GM21619 (cell line): ENCODE data around the gene ISL1.

Experiments used
- ATAC-seq: cut with Tn5 transposase; IDR thresholded peaks from one replicate; pipeline ENCODE4 v1.9.1; 2021; ENCODE audit not compliant: unreplicated experiment

Gene ISL1

GRCh38 chr5:51383131-51384121 is at the start of gene ISL1:
Gene ISL1, plus strand, starts transcription at chr5:51383448. Its CDS starts 224 bp downstream, at chr5:51383672.
- ATAC-seq, result no peak

GRCh38 chr5:51336878-51337277 is 46.4 kb upstream of the ISL1 start:
- ATAC-seq, result no peak

- ATAC-seq, result no peak
Measured at GRCh38 chr5:51345106-51345505, 38.1 kb upstream of the ISL1 start.

GRCh38 chr5:51347157-51347556 is 36.1 kb upstream of the ISL1 start:
- no peak for ATAC-seq

- ATAC-seq, result no peak
Measured at GRCh38 chr5:51347704-51348103, 35.5 kb upstream of the ISL1 start.

GRCh38 chr5:51371052-51371451 is 12.2 kb upstream of the ISL1 start:
- no peak for ATAC-seq

- ATAC-seq, result no peak
Measured at GRCh38 chr5:51373880-51374523, 9.2 kb upstream of the ISL1 start.

GRCh38 chr5:51375084-51375483 is 8.2 kb upstream of the ISL1 start:
- no peak for ATAC-seq

- ATAC-seq, result no peak
Measured at GRCh38 chr5:51376509-51376908, 6.7 kb upstream of the ISL1 start.

- no peak for ATAC-seq
Measured at GRCh38 chr5:51377151-51378060, 5.8 kb upstream of the ISL1 start.

GRCh38 chr5:51378061-51378409 is 5.2 kb upstream of the ISL1 start:
- ATAC-seq, result no peak

- ATAC-seq, result no peak
Measured at GRCh38 chr5:51378448-51379330, 4.6 kb upstream of the ISL1 start.

- no peak for ATAC-seq
Measured at GRCh38 chr5:51379331-51379700, 3.9 kb upstream of the ISL1 start.

- ATAC-seq, result no peak
Measured at GRCh38 chr5:51380603-51381207, 2.5 kb upstream of the ISL1 start.

- ATAC-seq, result no peak
Measured at GRCh38 chr5:51381761-51382474, 1.3 kb upstream of the ISL1 start.

GRCh38 chr5:51382521-51383130 is 622 bp upstream of the ISL1 start:
- ATAC-seq, result no peak

- ATAC-seq, result no peak
Measured at GRCh38 chr5:51384281-51384840, 1.1 kb downstream of the ISL1 start.

- no peak for ATAC-seq
Measured at GRCh38 chr5:51385216-51385615, 2.0 kb downstream of the ISL1 start.
